ENCODE results near the gene LSM4.
A peak's percentile ranks its signal among the peaks of the same experiment; 100 is the strongest.

Gene LSM4

DNA sequence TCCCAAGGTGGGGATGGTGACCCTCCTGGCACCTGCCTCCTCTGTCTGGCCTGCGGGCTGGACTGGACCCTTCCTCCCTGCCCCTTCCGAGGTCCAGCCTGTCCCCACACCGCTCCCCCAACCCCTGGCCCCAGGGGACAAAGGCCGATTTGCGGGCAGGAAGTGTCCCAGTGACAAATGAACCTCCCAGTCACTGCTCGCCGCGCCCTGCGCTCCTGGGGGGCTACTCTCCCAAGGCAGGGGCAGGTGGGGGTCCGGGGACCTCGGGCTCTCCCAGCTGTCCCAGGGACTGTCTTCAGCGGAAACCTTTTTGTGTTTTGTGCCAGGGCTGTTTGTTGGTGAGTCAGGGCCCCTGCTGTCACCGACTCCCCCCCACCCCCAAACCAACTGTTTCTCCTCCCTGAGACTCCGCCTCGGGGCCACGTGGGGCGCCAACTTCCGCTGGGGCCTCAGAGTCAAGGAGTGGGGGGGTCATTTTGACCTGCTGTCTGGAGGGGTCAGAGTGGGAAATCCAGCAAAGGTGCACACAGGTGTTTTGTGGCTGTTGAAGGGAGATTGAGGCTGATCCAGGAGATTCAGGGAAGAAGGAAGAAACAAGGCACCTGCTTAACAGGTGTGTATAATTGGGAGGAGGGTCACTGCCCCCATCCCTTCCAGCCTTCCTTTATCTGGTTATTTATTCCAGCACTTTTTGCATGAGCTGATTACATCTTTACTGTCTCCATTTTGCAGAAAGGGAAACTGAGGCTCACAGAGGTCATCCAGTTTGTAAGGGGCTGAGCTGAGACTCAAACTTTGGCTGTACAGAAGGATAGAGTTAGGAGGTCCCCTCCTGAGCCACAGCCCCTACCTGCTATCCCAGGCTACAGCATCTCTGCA lies 18.4 kb upstream of the LSM4 start:
- no peak for DNase-seq (ENCODE audit: low read depth, low spot score)
- Histone ChIP-seq H3K9ac (ENCODE audit: insufficient read length, low read depth) (peak overlapping the region; percentile 79), H3K27me3 (ENCODE audit: insufficient read depth, insufficient read length) (no peaks in the 10 kb centered on the region), H3K4me3 (ENCODE audit: insufficient read length, low read depth) (peak overlapping the region; percentile 63), H3K9me3 (ENCODE audit: insufficient read depth, low read length) (no peaks in the 10 kb centered on the region), H3K4me1 (ENCODE audit: insufficient read depth, insufficient read length) (peaks cover 16% of the 10 kb centered on the region), H3K36me3 (ENCODE audit: insufficient read depth, insufficient read length, low read length) (no peaks in the 10 kb centered on the region)
- TF ChIP-seq YY1 (IDR thresholded peaks at IDR 0.05; ENCODE audit: insufficient read depth, insufficient read length) (no peak), ZNF274 (IDR thresholded peaks at IDR 0.05; ENCODE audit: low read depth, low read length) (no peak), SUZ12 (IDR thresholded peaks at IDR 0.05; ENCODE audit: extremely low read depth, insufficient read depth, insufficient read length) (no peak)

DNA sequence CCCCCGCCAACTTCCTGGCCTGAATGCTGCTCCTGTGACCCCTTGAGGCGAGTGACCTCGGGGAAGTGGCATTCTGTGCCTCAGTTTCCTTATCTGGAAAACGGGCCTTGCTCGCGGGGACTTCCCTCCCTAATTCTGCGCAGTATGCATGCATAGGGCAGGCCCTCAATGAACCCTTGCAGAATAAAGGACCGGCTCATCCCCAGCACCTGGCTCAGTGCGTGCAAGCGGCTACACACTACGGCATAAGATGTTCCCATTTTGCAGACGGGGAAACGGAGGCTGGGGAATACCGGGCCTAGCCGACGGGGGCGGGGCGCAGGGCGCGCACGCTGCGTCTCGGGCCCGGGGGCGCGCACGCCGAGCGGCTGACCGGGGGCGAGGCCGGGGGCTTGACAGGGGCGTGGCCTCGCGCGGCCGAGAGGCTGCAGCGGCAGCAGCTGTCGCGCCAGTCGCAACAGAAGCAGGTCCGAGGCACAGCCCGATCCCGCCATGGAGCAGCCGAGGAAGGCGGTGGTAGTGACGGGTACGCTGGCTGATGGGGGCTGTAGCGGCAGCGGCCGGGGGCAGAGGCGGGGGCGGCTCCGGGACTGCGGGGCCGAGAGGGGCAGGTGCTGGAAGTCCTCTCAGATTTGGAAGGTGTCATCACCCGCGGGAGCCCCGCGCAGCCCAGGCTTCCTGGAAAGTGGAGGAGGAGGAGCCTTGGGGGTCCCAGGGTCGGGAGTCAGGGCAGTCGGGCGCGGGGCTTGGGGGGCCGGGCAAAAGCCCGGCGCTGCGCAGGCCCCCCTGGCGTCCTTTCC lies 17.5 kb upstream of the LSM4 start, which contains the start of gene PGPEP1:
TSS of gene PGPEP1 (plus strand) at position 409 of the 800 bp plus-strand sequence. CDS start at position 493, 84 bp downstream.
- Histone ChIP-seq H3K9me3 (ENCODE audit: insufficient read depth, low read length) (no peaks in the 10 kb centered on the region), H3K27me3 (ENCODE audit: insufficient read depth, insufficient read length) (no peaks in the 10 kb centered on the region), H3K9ac (ENCODE audit: insufficient read length, low read depth) (peak within 1 kb of the TSS; percentile 79), H3K4me3 (ENCODE audit: insufficient read length, low read depth) (peak within 1 kb of the TSS; percentile 63), H3K36me3 (ENCODE audit: insufficient read depth, insufficient read length, low read length) (peaks cover 2% of the 10 kb centered on the region), H3K4me1 (ENCODE audit: insufficient read depth, insufficient read length) (peaks cover 17% of the 10 kb centered on the region)
- TF ChIP-seq ZNF274 (IDR thresholded peaks at IDR 0.05; ENCODE audit: low read depth, low read length) (no peak), SUZ12 (IDR thresholded peaks at IDR 0.05; ENCODE audit: extremely low read depth, insufficient read depth, insufficient read length) (no peak), YY1 (IDR thresholded peaks at IDR 0.05; ENCODE audit: insufficient read depth, insufficient read length) (no peak)
- no peak for DNase-seq (ENCODE audit: low read depth, low spot score)

DNA sequence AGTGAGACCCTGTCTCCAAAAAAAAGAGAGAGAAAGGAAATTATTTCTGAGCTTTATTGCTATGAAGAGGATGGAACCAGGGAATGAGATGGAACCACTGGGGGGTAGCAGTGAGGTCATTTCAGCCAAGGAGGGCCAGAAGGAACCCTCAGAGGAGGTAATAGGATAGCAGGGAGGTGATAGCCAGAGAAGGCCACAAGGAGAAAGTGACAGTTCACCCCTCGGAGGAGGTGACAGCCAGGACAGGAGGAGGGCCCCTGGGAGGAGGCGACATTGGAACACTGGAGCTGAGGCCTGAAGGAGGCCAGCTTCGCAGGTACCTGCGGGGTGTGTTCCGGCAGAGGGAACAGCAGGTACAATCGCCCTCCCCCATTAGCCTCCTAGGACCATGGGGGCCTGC lies 16.8 kb upstream of the LSM4 start:
- H3K27me3 ChIP-seq (ENCODE audit: insufficient read depth, insufficient read length), result no peaks in the 10 kb centered on the region
- H3K9ac ChIP-seq (ENCODE audit: insufficient read length, low read depth), result peak overlapping the region; percentile 53
- no peak overlapping the region for H3K4me3 ChIP-seq (ENCODE audit: insufficient read length, low read depth)
- peaks cover 17% of the 10 kb centered on the region for H3K4me1 ChIP-seq (ENCODE audit: insufficient read depth, insufficient read length)
- DNase-seq (ENCODE audit: low read depth, low spot score), result no peak
- no peaks in the 10 kb centered on the region for H3K9me3 ChIP-seq (ENCODE audit: insufficient read depth, low read length)
- H3K36me3 ChIP-seq (ENCODE audit: insufficient read depth, insufficient read length, low read length), result peaks cover 2% of the 10 kb centered on the region
- TF ChIP-seq SUZ12 (IDR thresholded peaks at IDR 0.05; ENCODE audit: extremely low read depth, insufficient read depth, insufficient read length) (no peak), ZNF274 (IDR thresholded peaks at IDR 0.05; ENCODE audit: low read depth, low read length) (no peak), YY1 (IDR thresholded peaks at IDR 0.05; ENCODE audit: insufficient read depth, insufficient read length) (no peak)

DNA sequence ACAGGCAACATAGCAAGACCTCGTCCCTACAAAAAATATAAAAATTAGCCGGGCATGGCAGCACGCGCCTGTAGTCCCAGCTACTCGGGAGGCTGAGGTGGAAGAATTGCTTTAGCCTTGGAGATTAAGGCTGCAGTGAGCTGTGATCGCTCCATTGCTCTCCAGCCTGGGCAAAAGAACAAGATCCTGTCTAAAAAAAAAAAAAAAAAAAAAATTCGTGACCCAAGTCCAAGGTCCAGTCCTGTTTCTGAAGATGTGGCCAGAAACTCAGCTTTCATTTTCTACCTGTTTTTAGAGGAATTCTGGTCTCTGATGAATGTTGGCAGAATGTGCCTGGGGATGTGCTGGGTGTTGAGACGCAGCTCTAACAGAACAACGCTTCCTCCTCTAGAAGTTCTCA lies 15.7 kb upstream of the LSM4 start:
- H3K36me3 ChIP-seq (ENCODE audit: insufficient read depth, insufficient read length, low read length), result peaks cover 2% of the 10 kb centered on the region
- TF ChIP-seq YY1 (IDR thresholded peaks at IDR 0.05; ENCODE audit: insufficient read depth, insufficient read length), result no peak
- no peak for TF ChIP-seq SUZ12 (IDR thresholded peaks at IDR 0.05; ENCODE audit: extremely low read depth, insufficient read depth, insufficient read length)
- no peak for TF ChIP-seq ZNF274 (IDR thresholded peaks at IDR 0.05; ENCODE audit: low read depth, low read length)
- peaks cover 20% of the 10 kb centered on the region for H3K4me1 ChIP-seq (ENCODE audit: insufficient read depth, insufficient read length)
- H3K4me3 ChIP-seq (ENCODE audit: insufficient read length, low read depth), result no peak overlapping the region
- no peaks in the 10 kb centered on the region for H3K27me3 ChIP-seq (ENCODE audit: insufficient read depth, insufficient read length)
- H3K9ac ChIP-seq (ENCODE audit: insufficient read length, low read depth), result no peak overlapping the region
- no peak for DNase-seq (ENCODE audit: low read depth, low spot score)
- no peaks in the 10 kb centered on the region for H3K9me3 ChIP-seq (ENCODE audit: insufficient read depth, low read length)

DNA sequence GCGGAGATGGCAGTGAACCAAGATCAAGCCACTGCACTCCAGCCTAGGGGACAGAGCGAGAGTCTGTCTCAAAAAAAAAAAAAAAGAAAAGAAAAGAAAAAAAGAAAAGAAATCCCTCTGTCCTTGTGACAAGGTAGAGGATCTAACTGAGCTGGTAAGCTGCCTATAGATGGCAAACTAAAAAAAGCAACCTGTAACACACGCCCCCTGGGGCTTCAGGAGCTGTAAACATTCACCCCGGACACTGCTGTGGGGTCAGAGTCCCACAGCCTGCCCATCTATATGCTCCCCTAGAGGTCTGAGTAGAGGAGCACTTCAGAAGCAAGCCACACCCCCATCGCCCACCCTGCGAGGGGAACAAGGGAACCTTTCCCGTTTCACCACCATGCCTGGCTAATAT lies 13.2 kb upstream of the LSM4 start:
- peaks cover 2% of the 10 kb centered on the region for H3K36me3 ChIP-seq (ENCODE audit: insufficient read depth, insufficient read length, low read length)
- H3K4me1 ChIP-seq (ENCODE audit: insufficient read depth, insufficient read length), result peaks cover 19% of the 10 kb centered on the region
- H3K9ac ChIP-seq (ENCODE audit: insufficient read length, low read depth), result no peak overlapping the region
- no peaks in the 10 kb centered on the region for H3K9me3 ChIP-seq (ENCODE audit: insufficient read depth, low read length)
- TF ChIP-seq YY1 (IDR thresholded peaks at IDR 0.05; ENCODE audit: insufficient read depth, insufficient read length) (no peak), ZNF274 (IDR thresholded peaks at IDR 0.05; ENCODE audit: low read depth, low read length) (no peak), SUZ12 (IDR thresholded peaks at IDR 0.05; ENCODE audit: extremely low read depth, insufficient read depth, insufficient read length) (no peak)
- H3K4me3 ChIP-seq (ENCODE audit: insufficient read length, low read depth), result no peak overlapping the region
- DNase-seq (ENCODE audit: low read depth, low spot score), result no peak
- no peaks in the 10 kb centered on the region for H3K27me3 ChIP-seq (ENCODE audit: insufficient read depth, insufficient read length)

DNA sequence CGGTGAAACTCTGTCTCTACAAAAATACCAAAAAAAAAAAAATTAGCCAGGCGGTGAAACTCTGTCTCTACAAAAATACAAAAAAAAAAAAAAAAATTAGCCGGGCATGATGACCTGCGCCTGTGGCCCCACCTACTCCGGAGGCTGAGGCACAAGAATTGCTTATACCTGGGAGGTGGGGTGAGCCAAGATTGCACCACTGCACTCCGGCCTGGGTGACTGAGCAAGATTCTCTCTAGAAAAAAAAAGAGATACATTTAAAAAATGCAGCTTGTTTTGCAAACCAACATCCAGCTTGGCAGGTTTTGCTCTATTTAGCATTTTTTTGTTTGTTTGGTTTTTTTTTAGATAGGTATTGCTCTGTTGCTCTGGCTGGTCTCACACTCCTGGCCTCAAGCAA lies 10.8 kb upstream of the LSM4 start:
- DNase-seq (ENCODE audit: low read depth, low spot score), result no peak

More for the DNA sequence above, 10.8 kb upstream of the LSM4 start:
- Histone ChIP-seq H3K36me3 (ENCODE audit: insufficient read depth, insufficient read length, low read length) (peaks cover 2% of the 10 kb centered on the region), H3K4me1 (ENCODE audit: insufficient read depth, insufficient read length) (peaks cover 13% of the 10 kb centered on the region), H3K9ac (ENCODE audit: insufficient read length, low read depth) (no peak overlapping the region), H3K9me3 (ENCODE audit: insufficient read depth, low read length) (no peaks in the 10 kb centered on the region), H3K4me3 (ENCODE audit: insufficient read length, low read depth) (no peak overlapping the region), H3K27me3 (ENCODE audit: insufficient read depth, insufficient read length) (no peaks in the 10 kb centered on the region)
- TF ChIP-seq ZNF274 (IDR thresholded peaks at IDR 0.05; ENCODE audit: low read depth, low read length), result no peak
